ENCODE measurements around the gene TLR10.

The TLR10 gene

GRCh38 chr4:38759113-38759789 lies 23.5 kb downstream of the TLR10 start:
- no peak overlapping the region for H3K27ac ChIP-seq
- TF ChIP-seq CTCF (conservative IDR thresholded peaks at IDR 0.05; ENCODE audit: low read depth): peak; percentile 68
- DNase-seq (ENCODE audit: low spot score): peak; percentile 42
- ChIA-PET POLR2A (ENCODE audit: low non-redundant PET) (no interaction called here), CTCF (interaction anchor here (0.6 to 2.1 kb wide), 15 partner anchors 11 to 662 kb away, joined by 3 to 20 read pairs (median 3); partner anchors contain the start of gene TLR10)

- TF ChIP-seq CTCF (conservative IDR thresholded peaks at IDR 0.05; ENCODE audit: low read depth): no peak
- POLR2A ChIA-PET (ENCODE audit: low non-redundant PET): no interaction called here
- H3K27ac ChIP-seq: no peak overlapping the region
- DNase-seq (ENCODE audit: low spot score): no peak
- CTCF ChIA-PET: interaction anchor here (0.6 to 1.0 kb wide), 6 partner anchors 12 to 1809 kb away, joined by 3 to 4 read pairs (median 4); no protein-coding TSS in a partner anchor
Observed at GRCh38 chr4:38757945-38758600, 24.7 kb downstream of the TLR10 start.

GRCh38 chr4:38752941-38753806 lies 29.6 kb downstream of the TLR10 start:
- peak overlapping the region; percentile 60 for H3K27ac ChIP-seq
- ChIA-PET POLR2A (ENCODE audit: low non-redundant PET) (no interaction called here), CTCF (no interaction called here)
- no peak for TF ChIP-seq CTCF (conservative IDR thresholded peaks at IDR 0.05; ENCODE audit: low read depth)
- DNase-seq (ENCODE audit: low spot score): peak; percentile 73

GRCh38 chr4:38752372-38752940 lies 30.3 kb downstream of the TLR10 start:
- TF ChIP-seq CTCF (conservative IDR thresholded peaks at IDR 0.05; ENCODE audit: low read depth): no peak
- no peak for DNase-seq (ENCODE audit: low spot score)
- CTCF ChIA-PET: no interaction called here
- POLR2A ChIA-PET (ENCODE audit: low non-redundant PET): no interaction called here
- H3K27ac ChIP-seq: no peak overlapping the region

GRCh38 chr4:38751341-38752010 lies 31.3 kb downstream of the TLR10 start:
- no peak overlapping the region for H3K27ac ChIP-seq
- ChIA-PET POLR2A (ENCODE audit: low non-redundant PET) (no interaction called here), CTCF (interaction anchor here (0.7 to 1.2 kb wide), 2 partner anchors 31 to 921 kb away, joined by 3 read pairs; partner anchors contain the start of gene TLR10)
- no peak for DNase-seq (ENCODE audit: low spot score)
- no peak for TF ChIP-seq CTCF (conservative IDR thresholded peaks at IDR 0.05; ENCODE audit: low read depth)
